SU-DHL-6 (cell line): Measurements from ENCODE around the gene MFAP3.

Experiments
- H2AFZ ChIP-seq: fragments of 200-600 bp; sonication (generic); 2 replicates; pipeline ENCODE4 v1.6.1; 2014; ENCODE audit warnings: low read depth, mild to moderate bottlenecking, moderate library complexity, mixed read lengths, antibody characterized with exemption, low read length; ENCODE audit not compliant: severe bottlenecking
- H3F3A ChIP-seq: fragments of 200-600 bp; shearing (Covaris generic); 2 replicates; pipeline ENCODE4 v1.6.0; 2016; ENCODE audit warnings: antibody characterized with exemption, mild to moderate bottlenecking; ENCODE audit not compliant: insufficient read depth
- H3K27ac ChIP-seq: fragments of 200-600 bp; sonication (generic); 2 replicates; pipeline ENCODE4 v1.5.1; 2016; ENCODE audit warnings: low read depth, mild to moderate bottlenecking, low read length, moderate library complexity, mixed read lengths
- H3K27me3 ChIP-seq: fragments of 200-600 bp; sonication (generic), shearing (Covaris generic); 2 replicates; pipeline ENCODE4 v1.6.0; 2014; ENCODE audit warnings: mild to moderate bottlenecking, low read length
- H3K36me3 ChIP-seq: fragments of 200-600 bp; sonication (generic); 2 replicates; pipeline ENCODE4 v1.6.1; 2014; ENCODE audit warnings: mild to moderate bottlenecking, low read length, mixed read lengths
- H3K4me2 ChIP-seq: fragments of 300-600, 200-600 bp; shearing (Covaris generic), sonication (generic); 2 replicates; pipeline ENCODE4 v1.6.0; 2014; ENCODE audit warnings: low read length, low read depth, mild to moderate bottlenecking; ENCODE audit not compliant: poor library complexity, severe bottlenecking
- H3K4me3 ChIP-seq: fragments of 200-600 bp; sonication (generic); 2 replicates; pipeline ENCODE4 v1.5.1; 2014; ENCODE audit warnings: antibody characterized with exemption, low read length, mild to moderate bottlenecking, mixed read lengths; ENCODE audit not compliant: insufficient read depth, poor library complexity, severe bottlenecking
- H3K79me2 ChIP-seq: fragments of 200-600 bp; sonication (generic); 2 replicates; pipeline ENCODE4 v1.6.1; 2014; ENCODE audit warnings: mild to moderate bottlenecking, low read length, moderate library complexity; ENCODE audit not compliant: insufficient read depth
- H3K9ac ChIP-seq: fragments of 200-600 bp; sonication (generic); 2 replicates; pipeline ENCODE4 v1.7.0; 2014; ENCODE audit warnings: mild to moderate bottlenecking, low read length
- H3K9me2 ChIP-seq: fragments of 200-600 bp; sonication (generic); replicated peaks from 2 replicates; pipeline ENCODE4 v1.6.1; 2014; ENCODE audit warnings: low read length; ENCODE audit not compliant: insufficient read depth
- H3K9me3 ChIP-seq: fragments of 200-600 bp; sonication (generic); 2 replicates; pipeline ENCODE4 v1.6.1; 2014; ENCODE audit warnings: low read length, mixed read lengths; ENCODE audit not compliant: insufficient read depth
- H4K20me1 ChIP-seq: fragments of 200-600 bp; sonication (generic); 2 replicates; pipeline ENCODE4 v1.6.1; 2014; ENCODE audit warnings: low read depth, mild to moderate bottlenecking, antibody characterized with exemption, low read length, moderate library complexity, mixed read lengths
- EZH2phosphoT487 ChIP-seq: fragments of 200-600 bp; sonication (generic), shearing (Covaris generic); conservative IDR thresholded peaks from 2 replicates; pipeline ENCODE4 v1.6.1; 2018; ENCODE audit warnings: mild to moderate bottlenecking, antibody characterized with exemption, low read length, moderate library complexity, mixed read lengths
- TF ChIP-seq, protein P1 (sequence below): fragments of 200-600 bp; sonication (generic); IDR thresholded peaks from one replicate; pipeline ENCODE4 v1.5.1; 2017; ENCODE audit warnings: antibody characterized with exemption, mild to moderate bottlenecking, low read length, moderate library complexity; ENCODE audit not compliant: insufficient read depth, poor library complexity, severe bottlenecking

MFAP3 gene

DNA sequence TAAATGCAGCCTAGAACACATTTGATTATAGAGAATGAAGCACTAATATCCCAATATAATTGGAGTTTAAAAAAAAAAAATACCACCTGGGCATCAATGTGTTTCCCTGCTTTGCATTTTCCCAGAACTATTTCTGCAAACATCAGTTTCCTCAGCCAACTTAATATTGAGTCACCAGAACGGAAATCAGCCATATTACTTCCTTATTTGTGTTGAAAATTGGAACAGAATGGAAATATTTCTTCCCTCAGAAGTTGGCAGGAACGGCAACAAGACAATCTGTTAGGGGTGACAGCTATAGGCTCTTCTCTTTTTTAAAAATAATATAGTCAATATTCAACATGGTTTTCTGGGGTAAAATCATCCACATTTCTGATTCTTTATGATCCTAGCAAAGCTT lies 4.0 kb downstream of the MFAP3 start:
- no peaks in the 10 kb centered on the region for H4K20me1 ChIP-seq
- H3K9ac ChIP-seq, result no peak overlapping the region
- peaks cover 54% of the 10 kb centered on the region for H3K79me2 ChIP-seq

DNA sequence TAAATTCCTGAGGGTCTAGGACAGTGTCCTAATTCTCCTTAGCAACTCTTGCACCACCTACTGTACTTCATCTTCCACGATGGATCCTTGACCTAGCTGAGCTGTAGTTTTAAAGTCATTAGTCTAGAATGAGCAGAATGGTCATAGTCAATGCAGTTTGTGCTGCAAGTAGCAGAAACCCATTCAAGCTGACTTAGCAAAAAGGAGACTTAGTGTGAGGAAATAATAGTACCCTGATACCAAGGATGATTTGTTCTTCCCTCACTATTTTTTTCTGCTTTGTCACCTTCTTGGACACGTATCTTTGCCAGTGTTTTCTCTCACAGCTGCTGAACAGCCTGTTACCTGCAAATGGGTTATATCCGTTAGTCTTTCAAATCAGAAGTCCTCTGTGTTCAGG lies 5.3 kb downstream of the MFAP3 start:
- Histone ChIP-seq H3K9ac (no peak overlapping the region), H3K36me3 (no peaks in the 10 kb centered on the region), H3K27ac (no peak overlapping the region), H3K27me3 (no peaks in the 10 kb centered on the region), H3K79me2 (peaks cover 48% of the 10 kb centered on the region), H3K9me3 (no peaks in the 10 kb centered on the region), H3K4me3 (no peak overlapping the region), H2AFZ (no peak overlapping the region), H3K9me2 (no peaks in the 10 kb centered on the region), H4K20me1 (no peaks in the 10 kb centered on the region), H3K4me2 (no peak overlapping the region), H3F3A (no peaks in the 10 kb centered on the region)
- no peak for TF ChIP-seq EZH2phosphoT487

More for the DNA sequence above, 4.0 kb downstream of the MFAP3 start:
- Histone ChIP-seq H3F3A (peaks cover 6% of the 10 kb centered on the region; the same call in 1 of the 2 replicates), H2AFZ (no peak overlapping the region), H3K9me2 (no peaks in the 10 kb centered on the region), H3K27me3 (no peaks in the 10 kb centered on the region), H3K9me3 (no peaks in the 10 kb centered on the region), H3K4me3 (no peak overlapping the region), H3K4me2 (no peak overlapping the region), H3K36me3 (no peaks in the 10 kb centered on the region), H3K27ac (no peak overlapping the region)
- TF ChIP-seq, protein P1, sequence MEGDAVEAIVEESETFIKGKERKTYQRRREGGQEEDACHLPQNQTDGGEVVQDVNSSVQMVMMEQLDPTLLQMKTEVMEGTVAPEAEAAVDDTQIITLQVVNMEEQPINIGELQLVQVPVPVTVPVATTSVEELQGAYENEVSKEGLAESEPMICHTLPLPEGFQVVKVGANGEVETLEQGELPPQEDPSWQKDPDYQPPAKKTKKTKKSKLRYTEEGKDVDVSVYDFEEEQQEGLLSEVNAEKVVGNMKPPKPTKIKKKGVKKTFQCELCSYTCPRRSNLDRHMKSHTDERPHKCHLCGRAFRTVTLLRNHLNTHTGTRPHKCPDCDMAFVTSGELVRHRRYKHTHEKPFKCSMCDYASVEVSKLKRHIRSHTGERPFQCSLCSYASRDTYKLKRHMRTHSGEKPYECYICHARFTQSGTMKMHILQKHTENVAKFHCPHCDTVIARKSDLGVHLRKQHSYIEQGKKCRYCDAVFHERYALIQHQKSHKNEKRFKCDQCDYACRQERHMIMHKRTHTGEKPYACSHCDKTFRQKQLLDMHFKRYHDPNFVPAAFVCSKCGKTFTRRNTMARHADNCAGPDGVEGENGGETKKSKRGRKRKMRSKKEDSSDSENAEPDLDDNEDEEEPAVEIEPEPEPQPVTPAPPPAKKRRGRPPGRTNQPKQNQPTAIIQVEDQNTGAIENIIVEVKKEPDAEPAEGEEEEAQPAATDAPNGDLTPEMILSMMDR, result no peak
- TF ChIP-seq EZH2phosphoT487, result no peak

DNA sequence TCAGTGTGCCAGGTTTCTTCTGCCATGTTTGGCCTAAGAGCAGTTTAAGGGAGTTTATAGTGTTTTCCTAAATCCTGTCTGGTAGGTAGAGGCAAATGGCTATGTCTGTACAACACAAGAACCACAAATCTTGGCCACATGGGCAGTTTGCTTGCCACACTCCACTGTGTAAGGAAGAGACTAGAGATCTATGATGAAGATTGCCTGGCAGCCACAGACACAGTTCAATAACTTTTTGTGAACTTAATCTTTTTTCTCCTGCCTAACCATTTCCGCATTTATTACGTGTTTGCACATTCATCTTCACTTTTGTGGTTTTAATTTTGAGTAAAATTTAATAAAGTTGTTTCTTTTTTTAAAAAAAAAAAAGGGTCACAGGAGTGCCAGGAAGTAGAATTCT lies 5.8 kb downstream of the MFAP3 start:
- H3K27me3 ChIP-seq, result no peaks in the 10 kb centered on the region
- H3K4me3 ChIP-seq, result no peak overlapping the region
- no peaks in the 10 kb centered on the region for H4K20me1 ChIP-seq
- H3F3A ChIP-seq, result no peaks in the 10 kb centered on the region
- H3K9me3 ChIP-seq, result no peaks in the 10 kb centered on the region
- no peaks in the 10 kb centered on the region for H3K36me3 ChIP-seq
- H2AFZ ChIP-seq, result no peak overlapping the region
- H3K79me2 ChIP-seq, result peaks cover 43% of the 10 kb centered on the region
- H3K4me2 ChIP-seq, result no peak overlapping the region
- H3K9ac ChIP-seq, result no peak overlapping the region
- no peak overlapping the region for H3K27ac ChIP-seq
- TF ChIP-seq, protein P1, result no peak
- TF ChIP-seq EZH2phosphoT487, result no peak
- no peaks in the 10 kb centered on the region for H3K9me2 ChIP-seq

DNA sequence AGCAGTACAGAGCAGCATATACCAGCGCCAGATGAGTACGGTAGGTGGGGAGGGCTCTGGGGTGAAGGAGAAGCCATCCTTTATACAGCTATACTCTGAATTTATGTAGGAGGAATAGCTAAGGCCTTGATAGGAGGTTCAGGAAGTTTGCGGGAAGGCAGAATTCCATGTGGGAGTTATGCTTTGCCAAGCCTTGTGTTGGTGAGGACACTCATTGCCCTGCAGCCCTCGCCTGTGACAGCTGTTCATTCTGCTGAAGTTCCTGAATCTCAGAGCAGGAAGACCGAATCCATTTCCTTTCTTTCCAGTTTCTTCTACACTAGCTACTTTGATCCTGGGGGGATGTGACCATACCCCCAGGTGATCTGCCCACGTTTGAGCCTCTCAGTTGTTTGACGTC lies 7.7 kb downstream of the MFAP3 start:
- TF ChIP-seq, protein P1, result no peak
- TF ChIP-seq EZH2phosphoT487, result no peak
- Histone ChIP-seq H3K4me3 (no peak overlapping the region), H3K36me3 (no peaks in the 10 kb centered on the region), H3K79me2 (peaks cover 31% of the 10 kb centered on the region; the same call in 1 of the 2 replicates), H3K9ac (no peak overlapping the region), H3K27ac (no peak overlapping the region), H2AFZ (no peak overlapping the region), H3K27me3 (no peaks in the 10 kb centered on the region), H3F3A (no peaks in the 10 kb centered on the region), H3K4me2 (no peak overlapping the region), H4K20me1 (no peaks in the 10 kb centered on the region), H3K9me3 (no peaks in the 10 kb centered on the region), H3K9me2 (no peaks in the 10 kb centered on the region)
